ENCODE data around the gene TMPRSS13.

The TMPRSS13 gene

DNA sequence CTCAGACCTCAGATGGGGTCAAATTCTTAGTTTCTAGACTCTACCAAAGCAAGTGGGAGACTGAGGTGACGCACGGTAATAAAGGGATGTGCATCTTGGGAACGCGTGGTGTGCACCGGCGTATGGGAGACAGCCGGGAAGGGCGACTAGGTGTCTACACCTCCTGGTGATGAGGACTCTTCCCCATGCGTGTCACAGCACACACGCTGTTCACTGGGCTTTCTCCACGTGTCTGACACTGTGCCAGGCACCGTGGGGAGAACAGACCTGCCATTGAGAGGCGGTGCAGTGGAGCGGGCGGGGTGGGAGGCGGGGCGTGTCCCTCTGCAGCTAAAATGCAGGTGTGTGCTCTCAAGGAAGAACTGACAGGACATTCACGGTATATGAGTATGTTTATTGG, 58.0 kb downstream of the TMPRSS13 start:
- TF ChIP-seq POLR2AphosphoS5 (IDR thresholded peaks at IDR 0.05; ENCODE audit: low read depth, low read length), result no peak

- TF ChIP-seq SIN3A (IDR thresholded peaks at IDR 0.05; ENCODE audit: borderline replicate concordance, insufficient read depth, low read length) (no peak), POLR2AphosphoS5 (IDR thresholded peaks at IDR 0.05; ENCODE audit: low read depth, low read length) (no peak), TAF1 (IDR thresholded peaks at IDR 0.05; ENCODE audit: borderline replicate concordance, insufficient read depth, low read length) (no peak), FOXP2 (optimal IDR thresholded peaks at IDR 0.05; ENCODE audit: borderline replicate concordance, extremely low read depth, extremely low read length, insufficient read depth) (no peak)
- TF ChIP-seq, protein P1, sequence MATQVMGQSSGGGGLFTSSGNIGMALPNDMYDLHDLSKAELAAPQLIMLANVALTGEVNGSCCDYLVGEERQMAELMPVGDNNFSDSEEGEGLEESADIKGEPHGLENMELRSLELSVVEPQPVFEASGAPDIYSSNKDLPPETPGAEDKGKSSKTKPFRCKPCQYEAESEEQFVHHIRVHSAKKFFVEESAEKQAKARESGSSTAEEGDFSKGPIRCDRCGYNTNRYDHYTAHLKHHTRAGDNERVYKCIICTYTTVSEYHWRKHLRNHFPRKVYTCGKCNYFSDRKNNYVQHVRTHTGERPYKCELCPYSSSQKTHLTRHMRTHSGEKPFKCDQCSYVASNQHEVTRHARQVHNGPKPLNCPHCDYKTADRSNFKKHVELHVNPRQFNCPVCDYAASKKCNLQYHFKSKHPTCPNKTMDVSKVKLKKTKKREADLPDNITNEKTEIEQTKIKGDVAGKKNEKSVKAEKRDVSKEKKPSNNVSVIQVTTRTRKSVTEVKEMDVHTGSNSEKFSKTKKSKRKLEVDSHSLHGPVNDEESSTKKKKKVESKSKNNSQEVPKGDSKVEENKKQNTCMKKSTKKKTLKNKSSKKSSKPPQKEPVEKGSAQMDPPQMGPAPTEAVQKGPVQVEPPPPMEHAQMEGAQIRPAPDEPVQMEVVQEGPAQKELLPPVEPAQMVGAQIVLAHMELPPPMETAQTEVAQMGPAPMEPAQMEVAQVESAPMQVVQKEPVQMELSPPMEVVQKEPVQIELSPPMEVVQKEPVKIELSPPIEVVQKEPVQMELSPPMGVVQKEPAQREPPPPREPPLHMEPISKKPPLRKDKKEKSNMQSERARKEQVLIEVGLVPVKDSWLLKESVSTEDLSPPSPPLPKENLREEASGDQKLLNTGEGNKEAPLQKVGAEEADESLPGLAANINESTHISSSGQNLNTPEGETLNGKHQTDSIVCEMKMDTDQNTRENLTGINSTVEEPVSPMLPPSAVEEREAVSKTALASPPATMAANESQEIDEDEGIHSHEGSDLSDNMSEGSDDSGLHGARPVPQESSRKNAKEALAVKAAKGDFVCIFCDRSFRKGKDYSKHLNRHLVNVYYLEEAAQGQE (IDR thresholded peaks at IDR 0.05; ENCODE audit: insufficient read depth in 1 of 2, low read depth in 2 of 2, low read length in 2 of 2), result no peak
Measured at GRCh38 chr11:117870103-117870952, 58.9 kb downstream of the TMPRSS13 start.

DNA sequence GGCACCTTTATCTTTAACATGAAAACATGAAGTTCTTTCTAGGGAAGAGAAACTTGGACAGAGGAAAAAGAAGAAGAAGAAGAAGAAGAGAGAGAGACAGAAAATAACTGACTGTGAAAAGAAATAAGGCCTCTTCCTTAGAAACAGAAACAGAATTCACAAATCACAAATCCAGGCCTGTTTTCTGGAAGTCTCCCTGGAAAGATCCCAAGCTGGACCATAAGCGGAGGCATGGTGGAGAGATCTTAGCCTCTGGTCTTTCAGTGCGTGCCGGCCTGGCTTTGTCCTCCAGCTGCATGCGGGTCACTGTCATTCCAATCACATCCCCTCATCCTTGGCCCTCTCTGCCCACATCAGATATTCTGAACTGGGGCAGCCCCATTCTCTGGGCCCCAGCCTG, 59.6 kb downstream of the TMPRSS13 start:
- TF ChIP-seq POLR2AphosphoS5 (IDR thresholded peaks at IDR 0.05; ENCODE audit: low read depth, low read length) (no peak), FOXP2 (optimal IDR thresholded peaks at IDR 0.05; ENCODE audit: borderline replicate concordance, extremely low read depth, extremely low read length, insufficient read depth) (no peak), SIN3A (IDR thresholded peaks at IDR 0.05; ENCODE audit: borderline replicate concordance, insufficient read depth, low read length) (no peak), TAF1 (IDR thresholded peaks at IDR 0.05; ENCODE audit: borderline replicate concordance, insufficient read depth, low read length) (no peak)
- TF ChIP-seq, protein P1 (IDR thresholded peaks at IDR 0.05; ENCODE audit: insufficient read depth in 1 of 2, low read depth in 2 of 2, low read length in 2 of 2), result no peak

GRCh38 chr11:117868815-117869561, 60.2 kb downstream of the TMPRSS13 start:
- TF ChIP-seq, protein P1 (IDR thresholded peaks at IDR 0.05; ENCODE audit: insufficient read depth in 1 of 2, low read depth in 2 of 2, low read length in 2 of 2), result no peak
- TF ChIP-seq SIN3A (IDR thresholded peaks at IDR 0.05; ENCODE audit: borderline replicate concordance, insufficient read depth, low read length) (no peak), TAF1 (IDR thresholded peaks at IDR 0.05; ENCODE audit: borderline replicate concordance, insufficient read depth, low read length) (no peak), FOXP2 (optimal IDR thresholded peaks at IDR 0.05; ENCODE audit: borderline replicate concordance, extremely low read depth, extremely low read length, insufficient read depth) (no peak), POLR2AphosphoS5 (IDR thresholded peaks at IDR 0.05; ENCODE audit: low read depth, low read length) (no peak)

GRCh38 chr11:117868088-117868487, 61.1 kb downstream of the TMPRSS13 start:
- no peak for TF ChIP-seq POLR2AphosphoS5 (IDR thresholded peaks at IDR 0.05; ENCODE audit: low read depth, low read length)

- TF ChIP-seq TAF1 (IDR thresholded peaks at IDR 0.05; ENCODE audit: borderline replicate concordance, insufficient read depth, low read length) (no peak), SIN3A (IDR thresholded peaks at IDR 0.05; ENCODE audit: borderline replicate concordance, insufficient read depth, low read length) (no peak), FOXP2 (optimal IDR thresholded peaks at IDR 0.05; ENCODE audit: borderline replicate concordance, extremely low read depth, extremely low read length, insufficient read depth) (no peak), POLR2AphosphoS5 (IDR thresholded peaks at IDR 0.05; ENCODE audit: low read depth, low read length) (no peak)
- TF ChIP-seq, protein P1 (IDR thresholded peaks at IDR 0.05; ENCODE audit: insufficient read depth in 1 of 2, low read depth in 2 of 2, low read length in 2 of 2), result no peak
Measured at GRCh38 chr11:117866526-117866925, 62.7 kb downstream of the TMPRSS13 start.

Measured in PFSK-1 (cell line).